HG03558 (cell line): ENCODE measurements around the gene FRMD3.

Source experiments
- ATAC-seq: cut with Tn5 transposase; IDR thresholded peaks from one replicate; pipeline ENCODE4 v1.9.1; 2021; ENCODE audit warnings: moderate number of reproducible peaks; ENCODE audit not compliant: unreplicated experiment; ENCODE audit errors: extremely low read depth

The FRMD3 gene

GRCh38 chr9:83204047-83204446 lies 334.2 kb downstream of the FRMD3 start:
- no peak for ATAC-seq

DNA sequence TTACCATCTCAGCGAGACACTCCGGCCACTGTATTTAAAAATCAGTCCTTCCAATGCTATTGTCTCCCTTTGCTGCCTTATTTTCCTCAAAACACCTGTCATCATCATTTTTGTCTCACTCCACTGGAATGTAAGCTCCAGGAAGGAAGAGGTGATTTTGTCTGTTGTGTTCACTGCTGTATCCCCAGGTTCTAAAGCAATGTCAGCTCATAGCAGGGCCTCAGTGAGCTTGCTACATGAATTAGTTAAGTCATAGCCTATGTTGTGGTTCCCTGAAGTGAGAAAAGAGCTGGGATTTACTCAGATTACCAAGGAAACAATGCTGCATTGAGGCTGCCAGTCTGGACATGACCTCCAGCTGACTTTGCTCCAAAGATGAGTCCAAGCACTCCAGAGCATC lies 337.7 kb downstream of the FRMD3 start:
- ATAC-seq = no peak

GRCh38 chr9:83199832-83200231 lies 338.4 kb downstream of the FRMD3 start:
- ATAC-seq = no peak

DNA sequence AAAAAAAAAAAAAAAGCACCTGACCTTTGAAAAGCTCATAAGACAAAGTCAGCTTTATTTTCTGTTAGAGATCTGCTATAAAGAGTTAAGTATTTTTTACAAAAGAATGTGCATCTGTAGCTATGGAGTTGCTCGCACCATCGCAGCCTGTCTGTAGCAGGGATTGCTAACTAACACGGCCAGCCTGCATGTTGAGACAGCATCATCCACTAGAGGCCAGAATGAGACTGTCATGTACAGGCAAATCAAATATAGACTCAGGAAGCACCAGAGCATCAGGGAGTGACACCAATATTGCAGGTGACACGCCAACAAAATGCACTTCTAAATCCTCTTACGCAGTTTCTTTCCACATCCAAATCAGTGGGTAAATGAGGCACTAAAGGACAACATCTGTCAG lies 339.0 kb downstream of the FRMD3 start:
- ATAC-seq = no peak

DNA sequence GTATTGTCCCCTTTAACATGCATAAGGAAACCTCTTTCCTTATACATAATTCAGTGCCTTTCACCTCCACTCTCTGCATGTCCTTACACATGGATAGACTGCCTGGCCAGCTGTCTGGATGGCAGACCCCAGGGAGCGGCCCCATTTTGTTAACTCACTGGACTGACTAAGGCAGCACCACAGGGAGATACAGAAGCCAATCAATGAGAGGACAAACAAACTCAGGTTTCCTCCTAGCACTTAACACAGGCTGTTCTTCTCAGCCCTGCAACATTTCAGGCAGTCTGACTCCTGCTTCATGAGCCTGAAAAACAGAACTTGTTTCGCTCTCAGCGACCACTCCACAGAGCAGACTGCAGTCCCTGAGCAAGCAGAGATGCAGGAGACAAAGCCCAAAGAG lies 339.8 kb downstream of the FRMD3 start:
- no peak for ATAC-seq

DNA sequence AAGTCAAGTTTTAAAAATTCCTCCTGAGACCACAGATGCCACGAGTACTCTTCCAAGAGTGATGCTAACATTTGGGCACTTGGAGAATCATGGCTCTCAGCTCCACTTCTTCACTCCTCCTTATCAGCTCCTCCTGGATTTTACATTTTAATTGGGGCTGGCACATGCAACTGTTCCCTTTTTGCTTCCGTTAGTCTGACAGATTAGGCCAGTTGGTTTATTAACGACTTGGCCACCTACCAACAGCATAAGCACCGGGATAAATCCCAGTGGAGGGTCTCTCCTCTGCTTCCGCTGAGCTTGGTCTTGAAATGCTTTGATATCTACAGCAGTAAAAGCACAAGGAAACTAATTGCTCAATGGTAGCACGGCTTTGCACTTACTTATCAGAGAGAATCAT lies 340.6 kb downstream of the FRMD3 start:
- ATAC-seq = no peak

DNA sequence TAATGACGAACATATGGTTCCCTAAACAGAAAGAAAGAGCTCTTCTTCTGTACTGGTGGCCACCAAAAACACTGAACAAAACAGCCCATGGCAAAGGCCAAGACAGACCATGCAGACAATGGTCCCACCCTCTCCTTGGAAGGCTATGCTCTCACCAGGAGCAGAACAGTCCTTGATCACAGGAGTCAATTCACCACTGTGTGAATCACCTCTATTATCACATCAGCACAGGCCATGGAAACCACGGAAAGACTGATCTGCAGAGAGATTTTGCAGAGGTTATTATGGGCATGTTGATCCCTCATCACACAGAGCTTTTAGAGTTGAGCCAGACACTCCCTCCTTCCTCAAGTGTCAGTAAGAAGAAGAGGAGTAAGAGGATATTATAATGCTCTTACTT lies 341.3 kb downstream of the FRMD3 start:
- ATAC-seq = no peak
